Upper lobe of left lung (tissue), 6 donors: ENCODE measurements around the gene POFUT2. TPM values are rescaled to one million over a fixed set of nuclear protein-coding genes. Genes with fewer than 3 reads are reported as not detected.
A peak's percentile ranks its signal among the peaks of the same experiment; 100 is the strongest.

ENCODE experiments used
- ATAC-seq, 2 donors: fragments of 200-7000 bp; cut with Tn5 transposase; one replicate each; pipeline ENCODE4 v1.9.1; 2022; ENCODE audit warnings: mild to moderate bottlenecking in 2 of 2, moderate library complexity in 2 of 2; ENCODE audit not compliant: low FRiP score in 2 of 2
- DNase-seq, 2 donors: peaks; one replicate each; pipeline ENCODE4 v3.0.0-alpha.2; 2019 to 2020
- H3K27ac ChIP-seq, 4 donors: fragments of 200-600 bp; sonication (generic); one replicate each; pipeline ENCODE4 v1.5.1; 2016 to 2019
- H3K27me3 ChIP-seq, 4 donors: fragments of 200-600 bp; sonication (generic); one replicate each; pipeline ENCODE4 v1.5.1; 2017 to 2019
- H3K36me3 ChIP-seq, 4 donors: fragments of 200-600 bp; sonication (generic); one replicate each; pipeline ENCODE4 v1.5.1; 2016 to 2019
- H3K4me1 ChIP-seq, 4 donors: fragments of 200-600 bp; sonication (generic); one replicate each; pipeline ENCODE4 v1.5.1; 2018 to 2019
- H3K4me3 ChIP-seq, 4 donors: fragments of 200-600 bp; sonication (generic); one replicate each; pipeline ENCODE4 v1.5.1; 2017 to 2019; ENCODE audit warnings: mild to moderate bottlenecking in 2 of 4, moderate library complexity in 1 of 4
- H3K9me3 ChIP-seq, 4 donors: fragments of 200-600 bp; sonication (generic); one replicate each; pipeline ENCODE4 v1.5.1; 2018 to 2019
- EP300 ChIP-seq, 4 donors: sonication (generic); formaldehyde crosslinking; IDR thresholded peaks; one replicate each; pipeline ENCODE4 v1.5.1; 2017; ENCODE audit warnings: antibody characterized with exemption in 4 of 4, control low read depth in 2 of 4
- POLR2A ChIP-seq, 4 donors: fragments of 450-650 bp; IDR thresholded peaks; one replicate each; pipeline ENCODE4 v1.5.1; 2016 to 2017; ENCODE audit warnings: antibody characterized with exemption in 4 of 4, mild to moderate bottlenecking in 2 of 4
- POLR2AphosphoS5 ChIP-seq, 2 donors: sonication (generic); formaldehyde crosslinking; IDR thresholded peaks; one replicate each; pipeline ENCODE4 v1.5.1; 2017; ENCODE audit warnings: antibody characterized with exemption in 2 of 2
- WGBS, 2 donors: methylation state at CpG; one replicate each; pipeline ENCODE4 v1.1.5; 2017 to 2018; 5-methylcytosine and 5-hydroxymethylcytosine counted together
- total RNA-seq, 6 donors: library from RNA; depleted of rRNA in 4 of 6; stranded (reverse); fragments of >200 nt in 4 of 6; gene quantifications; one replicate each; pipeline versions ENCODE4 v1.1.0 to v1.2.1, GENCODE V29; 2016 to 2021
- TF ChIP-seq, protein P1 (sequence below), 6 experiments: fragments of 450-650 bp in 4 of 6; fragments of 200-600 bp in 2 of 6; sonication (generic) in 2 of 6; IDR thresholded peaks; one replicate each; pipeline ENCODE4 v1.5.1; 2016 to 2019; ENCODE audit warnings: antibody characterized with exemption in 6 of 6
- donor health status: DM: no; HTN: no; CAD: no; lungs with moderate emphysema.
- donor health status: DM: no; HTN: yes; CAD: no; lungs with severe emphysema.

Gene POFUT2
- total RNA-seq, 6 donors from 2014 or later: 19.9 to 89.1 (median 32.5) TPM

DNA sequence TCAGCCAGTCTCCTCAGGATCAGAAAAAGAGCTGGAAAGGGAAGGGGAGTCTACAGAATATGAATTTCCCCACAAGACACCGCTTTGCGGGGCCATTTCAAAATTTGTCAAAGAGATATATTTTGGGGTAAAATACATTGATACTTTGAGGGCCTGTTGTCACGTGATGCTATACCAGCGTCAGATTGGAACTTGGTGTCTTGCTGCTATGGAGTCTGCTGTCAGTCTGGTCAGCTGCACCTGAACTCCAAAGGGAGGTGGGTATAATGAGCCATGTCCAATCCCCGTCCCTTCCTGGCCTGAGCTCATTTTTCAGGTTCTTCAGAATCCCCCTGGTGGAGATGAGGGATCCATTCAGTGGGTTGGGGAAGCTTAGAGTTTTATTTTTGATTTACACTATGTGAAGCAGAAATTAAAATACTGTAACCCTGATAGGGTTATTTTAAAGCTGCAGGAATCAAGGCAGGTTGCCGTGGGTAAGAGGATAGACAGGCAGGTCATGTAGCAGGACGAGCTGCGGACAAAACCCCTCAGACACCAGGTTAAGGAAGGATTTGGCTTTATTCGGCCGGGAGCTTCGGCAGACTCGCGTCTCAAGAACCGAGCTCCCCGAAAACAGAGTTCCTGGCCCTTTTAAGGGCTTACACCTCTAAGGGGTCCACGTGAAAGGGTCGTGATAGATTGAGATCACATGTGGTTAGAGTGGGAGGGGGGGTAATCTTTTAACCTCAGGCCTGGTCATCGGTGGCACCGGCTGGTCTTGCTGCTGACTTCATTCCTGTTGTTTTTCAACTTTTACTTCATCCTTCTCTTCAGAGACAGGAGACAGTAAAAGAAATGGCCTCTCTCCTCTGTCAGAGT, 2.2 kb upstream of the POFUT2 start:
- no peak for TF ChIP-seq EP300 (IDR thresholded peaks at IDR 0.05)
- TF ChIP-seq POLR2AphosphoS5 (IDR thresholded peaks at IDR 0.05): no peak
- TF ChIP-seq POLR2A (IDR thresholded peaks at IDR 0.05): no peak
- TF ChIP-seq, protein P1, sequence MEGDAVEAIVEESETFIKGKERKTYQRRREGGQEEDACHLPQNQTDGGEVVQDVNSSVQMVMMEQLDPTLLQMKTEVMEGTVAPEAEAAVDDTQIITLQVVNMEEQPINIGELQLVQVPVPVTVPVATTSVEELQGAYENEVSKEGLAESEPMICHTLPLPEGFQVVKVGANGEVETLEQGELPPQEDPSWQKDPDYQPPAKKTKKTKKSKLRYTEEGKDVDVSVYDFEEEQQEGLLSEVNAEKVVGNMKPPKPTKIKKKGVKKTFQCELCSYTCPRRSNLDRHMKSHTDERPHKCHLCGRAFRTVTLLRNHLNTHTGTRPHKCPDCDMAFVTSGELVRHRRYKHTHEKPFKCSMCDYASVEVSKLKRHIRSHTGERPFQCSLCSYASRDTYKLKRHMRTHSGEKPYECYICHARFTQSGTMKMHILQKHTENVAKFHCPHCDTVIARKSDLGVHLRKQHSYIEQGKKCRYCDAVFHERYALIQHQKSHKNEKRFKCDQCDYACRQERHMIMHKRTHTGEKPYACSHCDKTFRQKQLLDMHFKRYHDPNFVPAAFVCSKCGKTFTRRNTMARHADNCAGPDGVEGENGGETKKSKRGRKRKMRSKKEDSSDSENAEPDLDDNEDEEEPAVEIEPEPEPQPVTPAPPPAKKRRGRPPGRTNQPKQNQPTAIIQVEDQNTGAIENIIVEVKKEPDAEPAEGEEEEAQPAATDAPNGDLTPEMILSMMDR (IDR thresholded peaks at IDR 0.05): no peak
- no peak for ATAC-seq
- Histone ChIP-seq H3K4me3 (no peak overlapping the region), H3K9me3 (no peaks in the 10 kb centered on the region), H3K27me3 (no peaks in the 10 kb centered on the region), H3K27ac (no peak overlapping the region), H3K36me3 (peaks cover 5 to 11% (median 9%) of the 10 kb centered on the region in 4 donors), H3K4me1 (peaks cover 42 to 53% (median 45%) of the 10 kb centered on the region in 4 donors)
- 93% methylated on average over 19 of the region's 19 CpGs for WGBS, 2 donors
- no peak for DNase-seq

DNA sequence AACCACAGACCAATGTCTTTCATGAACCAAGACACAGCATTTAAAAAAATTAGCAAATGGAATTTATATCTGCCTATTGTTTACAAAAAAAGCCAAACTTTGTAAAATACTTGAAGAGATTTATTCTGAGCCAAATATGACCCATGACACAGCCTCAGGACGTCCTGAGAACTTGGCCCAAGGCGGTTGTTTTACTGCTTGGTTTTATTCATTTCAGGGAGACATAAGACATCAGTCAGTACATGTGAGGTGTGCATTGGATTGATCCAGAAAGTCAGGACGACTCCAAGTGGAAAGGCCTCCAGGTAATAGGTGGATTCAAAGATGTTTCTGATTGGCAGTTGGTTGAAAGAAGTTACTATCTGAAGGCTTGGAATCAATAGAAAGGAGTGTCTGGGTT, 1.4 kb upstream of the POFUT2 start:
- no peak overlapping the region for H3K4me3 ChIP-seq
- TF ChIP-seq, protein P1 (IDR thresholded peaks at IDR 0.05): no peak

DNA sequence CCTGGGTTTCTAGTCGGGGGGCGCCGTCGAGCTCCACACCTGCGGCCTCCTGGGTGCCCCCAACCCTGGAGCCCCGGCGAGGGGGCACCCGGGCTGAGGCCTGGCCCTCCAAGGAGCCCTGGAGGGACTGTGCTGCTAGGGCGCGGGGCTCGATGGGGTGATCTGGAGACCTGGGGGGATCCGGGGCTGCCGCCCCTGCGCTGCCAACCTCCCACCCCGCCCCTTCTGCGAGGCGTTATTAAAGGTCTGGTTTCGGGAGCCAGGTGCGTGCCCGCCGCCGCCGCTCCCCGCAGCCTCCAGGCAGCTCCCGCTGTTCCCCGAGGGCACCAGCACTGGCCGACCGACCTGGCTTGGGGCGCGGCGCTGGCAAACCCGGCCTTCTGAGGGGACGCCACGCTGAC, 746 bp upstream of the POFUT2 start:
- H3K27ac ChIP-seq: peak overlapping the region; percentile 81 to 90 (median 88)
- peak overlapping the region; percentile 68 to 99 (median 72) for H3K4me3 ChIP-seq
- H3K27me3 ChIP-seq: no peaks in the 10 kb centered on the region
- peaks cover 18 to 25% (median 23%) of the 10 kb centered on the region in 4 donors for H3K36me3 ChIP-seq
- peaks cover 30 to 38% (median 34%) of the 10 kb centered on the region in 4 donors for H3K4me1 ChIP-seq
- DNase-seq (peak in 1 of 2 donors; percentile 87), ATAC-seq (no peak)
- 31 to 61% methylated on average over 10 to 24 of the region's 34 CpGs for whole genome bisulfite sequencing, 2 donors
- no peaks in the 10 kb centered on the region for H3K9me3 ChIP-seq
- TF ChIP-seq, protein P1 (IDR thresholded peaks at IDR 0.05): no peak

More for the DNA sequence above, 1.4 kb upstream of the POFUT2 start:
- ATAC-seq: no peak
- Histone ChIP-seq H3K4me1 (peaks cover 37 to 45% (median 41%) of the 10 kb centered on the region in 4 donors), H3K27me3 (no peaks in the 10 kb centered on the region), H3K27ac (no peak overlapping the region), H3K36me3 (peaks cover 13 to 18% (median 17%) of the 10 kb centered on the region in 4 donors), H3K9me3 (no peaks in the 10 kb centered on the region)
- 88 to 92% methylated on average over 3 of the region's 3 CpGs for WGBS, 2 donors
- DNase-seq: no peak

DNA sequence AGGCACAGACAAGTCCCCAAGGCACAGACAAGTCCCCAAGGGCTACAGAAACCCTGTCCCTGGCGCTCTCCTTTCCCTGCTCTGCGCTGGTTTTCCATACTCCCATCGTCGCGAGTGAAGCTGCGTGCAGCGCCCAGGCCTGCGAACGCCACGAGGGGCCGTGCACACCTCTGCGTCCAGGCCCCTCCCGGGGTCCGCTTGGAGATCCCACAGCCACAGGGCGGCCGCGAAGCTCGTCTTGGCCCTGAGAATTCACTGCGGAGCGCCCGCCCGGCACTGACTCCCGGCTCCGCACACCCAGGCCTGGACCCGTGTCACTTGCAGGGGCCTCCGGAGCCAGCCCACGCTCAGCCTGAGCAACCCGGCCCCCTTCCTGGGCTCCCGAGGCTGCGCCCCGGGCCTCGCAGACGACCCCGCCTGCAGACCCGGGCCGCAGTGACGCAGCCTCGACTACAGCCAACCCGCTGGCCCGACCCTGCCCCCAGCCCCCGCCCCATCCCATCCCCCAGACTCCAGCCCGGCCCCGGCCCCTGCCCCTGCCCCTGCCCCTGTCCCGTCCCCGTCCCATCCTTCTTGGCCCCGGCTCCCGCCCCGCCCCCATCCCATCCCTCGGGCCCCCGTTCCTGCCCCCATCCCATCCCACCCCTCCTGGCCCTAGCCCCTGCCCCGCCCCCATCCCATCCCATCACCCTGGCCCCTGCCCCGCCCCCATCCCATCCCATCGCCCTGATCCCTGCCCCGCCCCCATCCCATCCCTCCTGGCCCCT, 841 bp downstream of the POFUT2 start:
- DNase-seq: peak; percentile 19 to 84
- Histone ChIP-seq H3K4me3 (peak overlapping the region; percentile 10 to 99 (median 72)), H3K27me3 (no peaks in the 10 kb centered on the region), H3K36me3 (peaks cover 21 to 40% (median 39%) of the 10 kb centered on the region in 4 donors), H3K4me1 (peaks cover 14 to 22% (median 19%) of the 10 kb centered on the region in 4 donors), H3K9me3 (no peaks in the 10 kb centered on the region), H3K27ac (peak overlapping the region in 3 of 4 donors; percentile 32 to 90 (median 90))
- ATAC-seq: no peak
- TF ChIP-seq POLR2A (IDR thresholded peaks at IDR 0.05): no peak
- TF ChIP-seq, protein P1 (IDR thresholded peaks at IDR 0.05): no peak
- TF ChIP-seq POLR2AphosphoS5 (IDR thresholded peaks at IDR 0.05): no peak
- no peak for TF ChIP-seq EP300 (IDR thresholded peaks at IDR 0.05)
- WGBS, 2 donors: 37 to 50% methylated on average over 18 of the region's 54 CpGs
